Stomach (tissue), 9 donors: Measurements from ENCODE around the gene MYRFL. TPM values are rescaled to one million over a fixed set of nuclear protein-coding genes. Genes with fewer than 3 reads are reported as not detected.
"Not testable (repeated sequence)": the region's sequence is repeated elsewhere in the genome, so short reads cannot be mapped to it uniquely, and the experiment has no call there.

Experiments
- DNase-seq, 2 donors: peaks; one replicate each; pipeline versions ENCODE4 v3.0.0 to v3.0.0-alpha.2; 2013 to 2019
- H3K27ac ChIP-seq, 5 donors: fragments of 200-600 bp in 4 of 5; sonication (generic) in 4 of 5; one replicate each; pipeline ENCODE4 v1.5.1; 2013 to 2019; ENCODE audit warnings: mild to moderate bottlenecking in 1 of 5, moderate library complexity in 1 of 5
- H3K27me3 ChIP-seq, 3 donors: fragments of 200-600 bp; sonication (generic); one replicate each; pipeline ENCODE4 v1.5.1; 2017 to 2019; ENCODE audit warnings: mixed run types in 1 of 3
- H3K36me3 ChIP-seq, 4 donors: fragments of 200-600 bp; sonication (generic); 1 replicate in 3 of 4; 2 replicates in 1 of 4; pipeline ENCODE4 v1.5.1; 2016 to 2019
- H3K4me1 ChIP-seq, 4 donors: fragments of 200-600 bp; sonication (generic); one replicate each; pipeline ENCODE4 v1.5.1; 2016 to 2019
- H3K4me3 ChIP-seq, 4 donors: fragments of 200-600 bp; sonication (generic) in 3 of 4; one replicate each; pipeline ENCODE4 v1.5.1; 2016 to 2019; ENCODE audit warnings: mild to moderate bottlenecking in 1 of 4
- H3K9me3 ChIP-seq, 4 donors: fragments of 200-600 bp; sonication (generic); one replicate each; pipeline ENCODE4 v1.5.1; 2016 to 2019
- EP300 ChIP-seq: sonication (generic); formaldehyde crosslinking; IDR thresholded peaks from one replicate; pipeline ENCODE4 v1.6.1; 2017; ENCODE audit warnings: antibody characterized with exemption
- POLR2A ChIP-seq, 4 donors: fragments of 450-650 bp; IDR thresholded peaks; one replicate each; pipeline ENCODE4 v1.6.1; 2016; ENCODE audit warnings: antibody characterized with exemption in 4 of 4, control low read depth in 2 of 4, mild to moderate bottlenecking in 1 of 4, moderate library complexity in 1 of 4
- POLR2AphosphoS5 ChIP-seq, 3 donors: sonication (generic); formaldehyde crosslinking; IDR thresholded peaks; one replicate each; pipeline ENCODE4 v1.6.1; 2016; ENCODE audit warnings: antibody characterized with exemption in 3 of 3
- WGBS, 5 donors: extraction: QIAGEN DNeasy Blood & Tissue Kit in 3 of 5; methylation state at CpG; one replicate each; pipeline versions ENCODE4 v1.1.5 to v1.1.7; 2013 to 2018; 5-methylcytosine and 5-hydroxymethylcytosine counted together
- intact Hi-C: fragments of 100-400 bp; cut with DNase I; formaldehyde crosslinking; loops from one replicate; pipeline ENCODE4 v1.15.1; 2023; ENCODE audit warnings: low total_unique reads
- polyA plus RNA-seq, 3 donors: library from polyadenylated mRNA; stranded (reverse); fragments of 200-250 nt; gene quantifications; one replicate each; pipeline ENCODE4 v1.2.3, GENCODE V29; 2013
- total RNA-seq, 5 donors: library from RNA; depleted of rRNA; stranded (reverse); fragments of >200 nt; gene quantifications; one replicate each; pipeline versions ENCODE4 v1.1.0 to v1.2.3, GENCODE V29; 2014 to 2016
- TF ChIP-seq, protein P1 (sequence below), 7 experiments: fragments of 450-650 bp in 4 of 7; fragments of 200-600 bp in 3 of 7; sonication (generic) in 3 of 7; IDR thresholded peaks; one replicate each; pipeline ENCODE4 v1.5.1; 2016 to 2019; ENCODE audit warnings: antibody characterized with exemption in 7 of 7, control low read depth in 2 of 7, mild to moderate bottlenecking in 1 of 7
- donor health status: healthy with polysubstance abuse.
- donor health status: Bipolar disorder and iron deficiency.
- donor health status: healthy.

MYRFL gene
- total and polyA plus RNA-seq, 8 donors: 0.13 to 0.19 (median 0.18) TPM; not detected in 5

- TF ChIP-seq, protein P1, sequence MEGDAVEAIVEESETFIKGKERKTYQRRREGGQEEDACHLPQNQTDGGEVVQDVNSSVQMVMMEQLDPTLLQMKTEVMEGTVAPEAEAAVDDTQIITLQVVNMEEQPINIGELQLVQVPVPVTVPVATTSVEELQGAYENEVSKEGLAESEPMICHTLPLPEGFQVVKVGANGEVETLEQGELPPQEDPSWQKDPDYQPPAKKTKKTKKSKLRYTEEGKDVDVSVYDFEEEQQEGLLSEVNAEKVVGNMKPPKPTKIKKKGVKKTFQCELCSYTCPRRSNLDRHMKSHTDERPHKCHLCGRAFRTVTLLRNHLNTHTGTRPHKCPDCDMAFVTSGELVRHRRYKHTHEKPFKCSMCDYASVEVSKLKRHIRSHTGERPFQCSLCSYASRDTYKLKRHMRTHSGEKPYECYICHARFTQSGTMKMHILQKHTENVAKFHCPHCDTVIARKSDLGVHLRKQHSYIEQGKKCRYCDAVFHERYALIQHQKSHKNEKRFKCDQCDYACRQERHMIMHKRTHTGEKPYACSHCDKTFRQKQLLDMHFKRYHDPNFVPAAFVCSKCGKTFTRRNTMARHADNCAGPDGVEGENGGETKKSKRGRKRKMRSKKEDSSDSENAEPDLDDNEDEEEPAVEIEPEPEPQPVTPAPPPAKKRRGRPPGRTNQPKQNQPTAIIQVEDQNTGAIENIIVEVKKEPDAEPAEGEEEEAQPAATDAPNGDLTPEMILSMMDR (IDR thresholded peaks at IDR 0.05): no peak
- no peak for TF ChIP-seq POLR2A (IDR thresholded peaks at IDR 0.05)
- TF ChIP-seq POLR2AphosphoS5 (IDR thresholded peaks at IDR 0.05): no peak
- no peak for TF ChIP-seq EP300
- Histone ChIP-seq H3K4me1 (no peaks in the 10 kb centered on the region), H3K36me3 (no peaks in the 10 kb centered on the region), H3K4me3 (no peak overlapping the region), H3K9me3 (no peaks in the 10 kb centered on the region), H3K27me3 (no peaks in the 10 kb centered on the region), H3K27ac (no peak overlapping the region)
- intact Hi-C loops: no loop called here
- no peak for DNase-seq
These were observed 21.9 kb downstream of the MYRFL start for GRCh38 chr12:69846976-69847375.

GRCh38 chr12:69851976-69852375 is 26.9 kb downstream of the MYRFL start:
- 90 to 94% (median 91%) methylated on average over 2 of the region's 2 CpGs for WGBS, 5 donors
- Histone ChIP-seq H3K4me1 (no peaks in the 10 kb centered on the region), H3K27ac (no peak overlapping the region), H3K9me3 (peaks cover 0 to 14% (median 5%) of the 10 kb centered on the region in 4 donors), H3K4me3 (no peak overlapping the region), H3K27me3 (no peaks in the 10 kb centered on the region), H3K36me3 (no peaks in the 10 kb centered on the region)
- TF ChIP-seq POLR2A (IDR thresholded peaks at IDR 0.05): no peak
- TF ChIP-seq EP300: no peak
- TF ChIP-seq POLR2AphosphoS5 (IDR thresholded peaks at IDR 0.05): no peak
- TF ChIP-seq, protein P1 (IDR thresholded peaks at IDR 0.05): no peak
- intact Hi-C loops: no loop called here
- DNase-seq: no peak

DNA sequence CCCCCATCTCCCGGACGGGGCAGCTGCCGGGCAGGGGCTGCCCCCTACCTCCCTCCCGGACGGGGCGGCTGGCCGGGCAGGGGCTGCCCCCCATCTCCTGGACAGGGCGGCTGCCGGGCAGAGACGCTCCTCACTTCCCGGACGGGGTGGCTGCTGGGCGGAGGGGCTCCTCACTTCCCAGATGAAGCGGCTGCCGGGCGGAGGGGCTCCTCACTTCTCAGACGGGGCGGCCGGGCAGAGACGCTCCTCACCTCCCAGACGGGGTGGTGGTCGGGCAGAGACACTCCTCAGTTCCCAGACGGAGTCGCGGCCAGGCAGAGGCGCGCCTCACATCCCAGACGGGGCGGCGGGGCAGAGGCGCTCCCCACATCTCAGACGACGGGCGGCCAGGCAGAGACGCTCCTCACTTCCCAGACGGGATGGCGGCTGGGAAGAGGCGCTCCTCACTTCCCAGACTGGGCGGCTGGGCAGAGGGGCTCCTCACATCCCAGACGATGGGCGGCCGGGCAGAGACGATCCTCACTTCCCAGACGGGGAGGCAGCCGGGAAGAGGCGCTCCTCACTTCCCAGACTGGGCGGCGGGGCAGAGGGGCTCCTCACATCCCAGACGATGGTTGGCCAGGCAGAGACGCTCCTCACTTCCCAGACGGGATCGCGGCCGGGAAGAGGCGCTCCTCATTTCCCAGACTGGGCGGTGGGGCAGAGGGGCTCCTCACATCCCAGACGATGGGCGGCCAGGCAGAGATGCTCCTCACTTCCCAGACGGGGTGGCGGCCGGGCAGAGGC is 28.3 kb downstream of the MYRFL start:
- intact Hi-C loops, DNase-seq, H3K36me3 ChIP-seq, H3K27ac ChIP-seq, H3K4me1 ChIP-seq, H3K27me3 ChIP-seq, H3K4me3 ChIP-seq: not testable (repeated sequence)
- peaks cover 0 to 14% (median 5%) of the 10 kb centered on the region in 4 donors for H3K9me3 ChIP-seq
- WGBS, 5 donors: 95 to 98% (median 97%) methylated on average over 40 to 58 of the region's 61 CpGs

DNA sequence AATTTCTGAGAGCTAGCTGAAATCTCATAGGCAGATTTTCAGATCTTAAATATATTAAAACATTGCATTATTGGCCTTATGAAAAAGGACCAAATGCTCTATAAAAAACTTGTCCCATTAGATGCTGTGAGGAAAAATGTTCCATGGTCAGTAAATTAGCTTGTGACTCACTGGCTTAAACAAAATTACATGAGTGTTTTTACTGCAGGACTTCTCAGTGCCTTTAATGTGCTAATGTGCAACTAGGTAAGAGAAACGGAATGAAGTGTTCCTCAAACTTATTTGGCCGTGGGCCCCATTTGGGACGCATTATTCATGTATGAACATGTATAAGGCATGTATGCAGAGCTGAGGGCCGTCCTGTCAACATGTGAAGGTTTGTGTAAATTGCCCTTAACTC is 41.7 kb downstream of the MYRFL start:
- DNase-seq: no peak
- intact Hi-C loops: no loop called here
- 82 to 91% (median 89%) methylated on average over 4 of the region's 4 CpGs for WGBS, 5 donors
- no peak for TF ChIP-seq POLR2A (IDR thresholded peaks at IDR 0.05)
- TF ChIP-seq POLR2AphosphoS5 (IDR thresholded peaks at IDR 0.05): no peak
- TF ChIP-seq, protein P1 (IDR thresholded peaks at IDR 0.05): no peak
- no peak for TF ChIP-seq EP300
- no peak overlapping the region for H3K4me3 ChIP-seq
- no peaks in the 10 kb centered on the region for H3K9me3 ChIP-seq
- no peaks in the 10 kb centered on the region for H3K36me3 ChIP-seq
- no peaks in the 10 kb centered on the region for H3K27me3 ChIP-seq
- H3K4me1 ChIP-seq: no peaks in the 10 kb centered on the region
- H3K27ac ChIP-seq: no peak overlapping the region

- H3K4me1 ChIP-seq: no peaks in the 10 kb centered on the region
- no peak for DNase-seq
- H3K36me3 ChIP-seq: no peaks in the 10 kb centered on the region
- no peak overlapping the region for H3K4me3 ChIP-seq
- no peaks in the 10 kb centered on the region for H3K9me3 ChIP-seq
- no peaks in the 10 kb centered on the region for H3K27me3 ChIP-seq
- intact Hi-C loops: no loop called here
- no peak for TF ChIP-seq POLR2A (IDR thresholded peaks at IDR 0.05)
- TF ChIP-seq, protein P1 (IDR thresholded peaks at IDR 0.05): no peak
- 93 to 99% (median 97%) methylated on average over 9 of the region's 9 CpGs for WGBS, 5 donors
- no peak overlapping the region for H3K27ac ChIP-seq
These were observed 43.7 kb downstream of the MYRFL start for GRCh38 chr12:69868695-69869094.
